ENCODE results near the gene ESYT2. TPM values are rescaled to one million over a fixed set of nuclear protein-coding genes. Genes with fewer than 3 reads are reported as not detected.
"Not testable (repeated sequence)": the region's sequence is repeated elsewhere in the genome, so short reads cannot be mapped to it uniquely, and the experiment has no call there.

ESYT2 gene, protein sequence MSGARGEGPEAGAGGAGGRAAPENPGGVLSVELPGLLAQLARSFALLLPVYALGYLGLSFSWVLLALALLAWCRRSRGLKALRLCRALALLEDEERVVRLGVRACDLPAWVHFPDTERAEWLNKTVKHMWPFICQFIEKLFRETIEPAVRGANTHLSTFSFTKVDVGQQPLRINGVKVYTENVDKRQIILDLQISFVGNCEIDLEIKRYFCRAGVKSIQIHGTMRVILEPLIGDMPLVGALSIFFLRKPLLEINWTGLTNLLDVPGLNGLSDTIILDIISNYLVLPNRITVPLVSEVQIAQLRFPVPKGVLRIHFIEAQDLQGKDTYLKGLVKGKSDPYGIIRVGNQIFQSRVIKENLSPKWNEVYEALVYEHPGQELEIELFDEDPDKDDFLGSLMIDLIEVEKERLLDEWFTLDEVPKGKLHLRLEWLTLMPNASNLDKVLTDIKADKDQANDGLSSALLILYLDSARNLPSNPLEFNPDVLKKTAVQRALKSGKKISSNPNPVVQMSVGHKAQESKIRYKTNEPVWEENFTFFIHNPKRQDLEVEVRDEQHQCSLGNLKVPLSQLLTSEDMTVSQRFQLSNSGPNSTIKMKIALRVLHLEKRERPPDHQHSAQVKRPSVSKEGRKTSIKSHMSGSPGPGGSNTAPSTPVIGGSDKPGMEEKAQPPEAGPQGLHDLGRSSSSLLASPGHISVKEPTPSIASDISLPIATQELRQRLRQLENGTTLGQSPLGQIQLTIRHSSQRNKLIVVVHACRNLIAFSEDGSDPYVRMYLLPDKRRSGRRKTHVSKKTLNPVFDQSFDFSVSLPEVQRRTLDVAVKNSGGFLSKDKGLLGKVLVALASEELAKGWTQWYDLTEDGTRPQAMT
- total RNA-seq = 58.0 TPM

DNA sequence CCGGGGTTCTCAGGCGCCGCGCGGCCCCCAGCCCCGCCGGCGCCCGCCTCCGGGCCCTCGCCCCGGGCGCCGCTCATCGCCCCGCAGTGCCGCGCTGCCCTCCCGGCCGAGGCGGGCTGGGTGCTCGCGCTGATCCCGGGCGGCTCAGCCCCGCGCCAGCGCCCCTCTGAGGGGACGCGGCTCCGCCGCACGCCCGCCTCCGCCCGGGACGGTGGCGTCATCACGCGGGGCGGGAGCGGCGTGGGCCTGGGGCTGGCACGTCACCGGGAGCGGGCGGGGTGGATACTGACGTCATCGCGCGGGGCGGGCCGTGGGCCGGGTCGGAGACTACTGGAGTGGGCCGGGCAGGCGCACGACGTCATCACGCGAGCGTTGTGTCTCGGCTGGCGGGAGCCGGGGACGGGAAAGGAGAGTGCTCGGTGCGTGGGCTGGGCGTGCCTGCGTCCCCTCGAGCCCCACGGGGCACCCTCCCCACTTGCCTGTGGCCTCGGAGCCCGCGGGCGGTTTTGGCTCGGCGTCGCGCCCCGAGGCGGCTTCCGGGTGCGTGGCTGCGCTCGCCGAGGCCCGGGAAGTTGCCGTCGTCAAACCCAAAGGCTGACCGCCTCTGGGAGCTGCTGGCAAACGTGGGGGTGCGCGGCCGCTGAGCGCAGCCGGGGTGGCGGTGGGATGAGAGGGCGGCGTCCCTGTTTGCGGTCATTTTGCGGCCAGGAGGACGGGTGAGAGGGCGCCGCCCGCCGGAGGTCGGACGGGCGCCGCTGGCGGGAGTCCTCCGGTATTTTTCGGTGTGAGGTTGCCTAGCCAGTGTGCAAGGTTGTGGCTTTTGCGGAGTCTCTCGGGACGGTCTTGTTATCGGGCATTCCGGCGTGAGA lies at the start of gene ESYT2:
ESYT2 (minus strand) TSS at position 168 of the 869 bp plus-strand sequence; CDS start at position 77, 91 bp downstream.
- peak; percentile 99 for DNase-seq

DNA sequence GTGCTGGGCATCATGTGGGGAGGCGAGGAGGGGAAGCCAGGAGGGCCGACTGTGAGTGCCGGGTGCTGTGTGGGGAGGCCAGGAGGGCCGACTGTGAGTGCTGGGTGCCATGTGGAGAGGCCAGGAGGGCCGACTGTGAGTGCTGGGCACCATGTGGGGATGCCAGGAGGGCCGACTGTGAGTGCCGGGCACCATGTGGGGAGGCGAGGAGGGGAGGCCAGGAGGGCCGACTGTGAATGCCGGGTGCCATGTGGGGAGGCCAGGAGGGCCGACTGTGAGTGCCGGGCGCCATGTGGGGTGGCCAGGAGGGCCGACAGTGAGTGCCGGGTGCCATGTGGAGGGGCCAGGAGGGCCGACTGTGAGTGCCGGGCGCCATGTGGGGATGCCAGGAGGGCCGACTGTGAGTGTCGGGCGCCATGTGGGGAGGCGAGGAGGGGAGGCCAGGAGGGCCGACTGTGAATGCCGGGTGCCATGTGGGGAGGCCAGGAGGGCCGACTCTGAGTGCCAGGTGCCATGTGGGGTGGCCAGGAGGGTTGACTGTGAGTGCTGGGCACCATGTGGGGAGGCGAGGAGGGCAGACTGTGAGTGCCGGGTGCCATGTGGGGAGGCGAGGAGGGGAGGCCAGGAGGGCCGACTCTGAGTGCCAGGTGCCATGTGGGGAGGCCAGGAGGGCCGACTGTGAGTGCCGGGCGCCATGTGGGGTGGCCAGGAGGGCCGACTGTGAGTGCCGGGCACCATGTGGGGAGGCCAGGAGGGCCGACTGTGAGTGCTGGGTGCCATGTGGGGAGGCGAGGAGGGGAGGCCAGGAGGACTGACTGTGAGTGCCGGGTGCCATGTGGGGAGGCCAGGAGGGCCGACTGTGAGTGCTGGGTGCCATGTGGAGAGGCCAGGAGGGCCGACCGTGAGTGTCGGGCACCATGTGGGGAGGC lies 49.1 kb upstream of the ESYT2 start:
- DNase-seq = not testable (repeated sequence)

DNA sequence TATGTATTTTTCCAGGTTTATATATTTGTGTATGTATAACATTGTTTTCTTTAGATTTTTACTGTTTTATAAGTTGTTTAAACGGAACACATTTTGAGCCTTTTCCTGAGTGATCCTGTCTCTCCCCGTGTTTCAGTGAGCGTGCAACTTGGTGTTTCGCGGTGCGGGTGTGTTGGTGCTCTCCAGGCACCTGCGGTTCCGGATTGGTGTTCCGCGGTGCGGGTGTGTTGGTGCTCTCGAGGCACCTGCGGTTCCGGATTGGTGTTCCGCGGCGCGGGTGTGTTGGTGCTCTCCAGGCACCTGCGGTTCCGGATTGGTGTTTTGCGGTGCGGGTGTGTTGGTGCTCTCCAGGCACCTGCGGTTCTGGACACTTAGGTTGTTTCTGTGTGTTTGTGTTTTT lies 47.7 kb upstream of the ESYT2 start:
- no peak for DNase-seq

DNA sequence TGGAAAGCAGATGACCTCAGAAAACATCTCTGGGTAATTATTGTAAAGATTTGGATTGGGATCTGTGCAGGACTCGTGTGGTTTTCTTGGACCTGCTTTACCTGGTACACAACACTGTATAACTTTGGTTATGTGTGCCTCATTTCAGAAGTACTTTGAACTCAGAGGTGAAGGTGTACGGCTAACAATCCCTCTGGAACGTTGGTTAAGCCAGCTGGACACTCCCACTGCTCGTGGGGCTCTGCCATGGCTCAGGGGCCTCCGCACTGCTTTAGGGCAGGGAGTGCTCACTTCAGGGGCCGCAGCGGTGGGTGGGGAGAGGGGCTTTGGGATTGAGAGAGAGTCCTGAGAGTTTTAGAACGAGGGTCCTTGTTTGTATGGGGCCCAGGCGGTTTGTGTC lies 40.6 kb upstream of the ESYT2 start:
- no peak for DNase-seq

DNA sequence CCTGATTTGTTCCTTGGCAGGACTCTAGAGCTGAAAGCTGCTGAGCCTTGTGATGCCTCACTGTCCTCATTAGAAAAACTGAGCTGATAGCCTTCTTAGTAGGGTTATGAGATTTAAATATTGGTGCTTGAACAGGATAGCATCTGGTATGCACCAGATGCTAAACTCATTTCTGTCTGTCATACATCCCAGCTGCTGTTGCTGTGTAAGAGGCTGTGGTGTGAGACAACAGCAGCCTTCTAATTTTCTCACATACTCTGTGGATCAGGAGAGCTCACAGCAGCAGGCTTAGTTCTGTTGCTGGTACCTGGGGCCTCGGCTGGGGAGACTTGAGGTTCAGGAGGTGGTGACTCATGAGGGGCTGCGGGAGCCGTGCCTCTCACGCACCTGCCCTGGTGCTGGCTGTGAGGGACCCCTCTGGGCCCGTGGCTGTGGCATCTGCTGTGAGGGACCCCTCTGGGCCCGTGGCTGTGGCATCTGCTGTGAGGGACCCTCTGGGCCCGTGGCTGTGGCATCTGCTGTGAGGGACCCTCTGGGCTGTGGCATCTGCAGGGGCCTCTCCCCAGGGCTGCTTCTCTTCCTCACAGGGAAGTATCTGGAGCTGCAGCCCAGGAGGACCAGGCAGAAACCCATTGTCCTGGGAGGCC lies 39.6 kb upstream of the ESYT2 start:
- no peak for DNase-seq

DNA sequence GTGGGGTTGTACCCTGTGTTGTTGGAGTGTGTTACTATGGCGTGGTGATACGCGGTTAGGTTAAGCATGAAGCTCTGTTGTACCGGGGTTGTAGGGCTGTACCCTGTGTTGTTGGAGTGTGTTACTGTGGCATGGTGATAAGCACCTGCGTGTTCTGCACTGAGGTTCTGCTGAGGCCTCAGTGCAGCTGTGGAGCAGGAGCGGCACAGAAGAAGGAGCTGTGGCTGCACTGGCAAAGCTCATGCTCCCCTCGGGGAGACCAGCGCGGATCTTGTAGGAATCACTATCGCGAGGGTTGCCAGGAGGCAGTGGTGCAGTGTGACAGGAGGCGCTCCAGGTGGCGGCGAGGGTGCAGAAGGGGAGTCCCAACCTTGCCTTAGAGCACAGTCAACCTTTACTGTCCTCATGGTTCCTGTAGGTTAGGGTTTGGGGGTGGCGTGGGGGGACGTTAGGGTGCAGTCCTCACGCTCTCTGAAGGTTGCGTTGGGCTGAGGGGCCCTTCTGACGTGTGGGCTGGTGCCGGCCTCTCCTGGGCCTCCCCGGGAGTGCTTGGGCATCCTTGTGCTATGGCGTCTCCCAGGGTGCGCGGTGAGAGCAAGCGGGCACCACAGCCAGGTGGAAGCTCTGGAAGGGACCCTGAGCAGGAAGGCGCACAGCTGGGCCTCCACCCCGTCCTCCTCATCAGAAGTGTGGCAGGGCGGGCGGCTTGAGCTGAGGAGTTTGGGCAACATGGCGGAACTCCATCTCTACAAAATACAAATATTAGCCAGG lies 38.1 kb upstream of the ESYT2 start:
- no peak for DNase-seq

DNA sequence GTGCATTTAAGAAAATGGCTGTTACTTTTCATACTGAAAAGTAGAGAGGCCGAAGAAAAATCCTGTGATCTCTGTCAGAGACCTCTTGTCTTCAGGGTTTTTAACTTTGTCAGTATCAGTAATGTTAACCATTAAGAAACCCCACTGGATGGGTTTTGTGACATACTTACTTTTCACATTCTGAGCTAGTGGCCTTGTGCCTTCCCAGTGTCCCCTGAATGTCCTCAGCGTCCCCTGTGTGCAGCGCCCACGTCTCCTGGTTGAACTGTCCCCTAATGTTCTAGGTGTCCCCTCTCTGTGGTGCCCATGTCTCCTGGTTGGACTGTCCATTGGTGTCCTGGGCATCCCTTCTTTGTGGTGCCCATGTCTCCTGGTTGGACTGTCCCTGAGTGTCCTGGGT lies 36.7 kb upstream of the ESYT2 start:
- DNase-seq = no peak

DNA sequence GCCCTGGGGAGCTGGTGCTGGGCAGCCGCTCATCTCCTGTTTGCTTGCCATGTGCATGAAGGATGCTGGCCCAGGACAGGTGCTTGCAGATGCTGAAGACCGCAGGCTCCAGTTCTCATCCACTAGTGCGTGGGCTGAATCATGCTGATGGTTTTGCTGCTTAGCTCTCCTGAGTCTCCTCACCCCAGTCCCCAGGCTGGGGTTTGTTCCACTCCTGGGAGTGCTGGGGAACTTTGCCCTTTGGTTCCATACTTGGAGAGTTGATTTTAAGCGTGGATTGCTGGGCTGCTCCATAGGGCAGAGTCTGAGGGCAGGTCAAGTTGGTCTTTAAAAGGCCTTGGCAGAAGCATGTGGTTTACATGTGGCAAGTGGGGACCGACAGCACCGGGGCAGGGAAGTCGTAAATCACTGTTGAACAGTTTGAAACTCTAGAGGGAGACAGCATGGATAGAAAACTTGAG lies 36.2 kb upstream of the ESYT2 start:
- no peak for DNase-seq

DNA sequence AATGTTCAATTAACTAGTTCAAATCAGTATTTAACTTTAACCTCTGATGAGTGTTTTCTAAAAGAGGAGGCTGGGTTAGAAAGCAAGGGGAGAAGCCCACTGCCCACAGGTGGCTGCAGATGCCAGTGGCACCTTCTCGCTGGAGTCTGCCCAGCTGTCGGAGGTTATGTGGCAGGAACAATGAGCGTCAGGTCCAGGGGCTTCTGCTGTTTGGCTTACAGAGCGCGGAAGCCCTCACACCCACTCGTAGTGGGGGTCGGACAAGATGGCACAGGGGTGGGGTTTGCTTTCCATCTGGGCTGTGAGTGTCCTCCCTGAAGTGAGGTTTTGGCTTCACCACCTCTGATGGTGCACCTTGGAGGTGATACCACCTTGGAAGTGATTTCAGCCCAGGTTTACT lies 35.5 kb upstream of the ESYT2 start:
- DNase-seq = no peak

DNA sequence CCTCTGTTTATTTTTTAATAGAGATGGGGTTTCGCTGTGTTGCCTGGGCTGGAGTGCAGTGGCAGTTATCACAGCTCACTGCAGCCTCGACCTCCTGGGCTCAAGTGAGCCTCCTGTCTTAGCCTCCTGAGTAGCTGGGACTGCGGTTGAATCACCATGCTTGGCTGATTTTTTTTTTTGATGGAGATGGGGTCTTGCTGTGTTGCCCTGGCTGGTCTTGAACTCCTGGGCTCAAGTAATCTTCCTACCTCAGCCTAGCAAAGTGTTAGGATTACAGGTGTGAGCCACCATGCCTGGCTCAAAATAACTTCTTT lies 35.2 kb upstream of the ESYT2 start:
- DNase-seq = no peak

DNA sequence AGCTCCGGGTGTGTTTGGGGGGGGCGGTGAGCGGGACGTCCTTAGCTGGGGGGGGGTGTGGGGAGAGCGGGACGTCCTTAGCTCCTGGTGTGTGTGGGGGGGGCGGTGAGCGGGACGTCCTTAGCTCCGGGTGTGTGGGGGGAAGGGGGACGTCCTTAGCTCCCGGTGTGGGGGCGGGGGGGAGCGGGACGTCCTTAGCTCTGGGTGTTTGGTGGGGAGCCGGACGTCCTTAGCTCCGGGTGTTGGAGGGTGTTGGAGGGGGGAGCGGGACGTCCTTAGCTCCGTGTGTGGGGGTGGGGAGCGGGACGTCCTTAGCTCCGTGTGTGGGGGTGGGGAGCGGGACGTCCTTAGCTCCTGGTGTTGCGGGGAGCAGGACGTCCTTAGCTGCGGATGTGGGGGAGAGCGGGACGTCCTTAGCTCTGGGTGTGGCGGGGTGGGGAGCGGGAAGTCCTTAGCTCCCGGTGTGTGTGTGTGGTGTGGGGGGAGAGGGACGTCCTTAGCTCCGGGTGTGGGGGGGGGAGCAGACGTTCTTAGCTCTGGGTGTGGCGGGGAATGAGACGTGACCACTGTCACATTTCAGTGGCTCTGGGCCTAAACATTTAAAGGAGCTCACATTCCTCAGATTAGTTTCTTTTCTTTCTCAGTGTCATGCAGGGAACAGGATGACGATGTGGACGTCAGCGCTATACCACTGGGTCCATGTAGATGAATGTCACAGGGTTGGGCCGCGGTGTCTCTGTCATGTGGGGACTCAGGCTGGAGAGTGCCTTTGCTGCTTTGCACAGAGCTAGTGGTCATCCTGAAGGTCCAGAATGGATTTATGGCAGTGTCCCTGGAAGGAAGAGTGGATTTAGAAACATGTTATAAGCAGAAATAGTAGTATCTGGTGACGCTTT lies 34.5 kb upstream of the ESYT2 start:
- DNase-seq = peak; percentile 45

DNA sequence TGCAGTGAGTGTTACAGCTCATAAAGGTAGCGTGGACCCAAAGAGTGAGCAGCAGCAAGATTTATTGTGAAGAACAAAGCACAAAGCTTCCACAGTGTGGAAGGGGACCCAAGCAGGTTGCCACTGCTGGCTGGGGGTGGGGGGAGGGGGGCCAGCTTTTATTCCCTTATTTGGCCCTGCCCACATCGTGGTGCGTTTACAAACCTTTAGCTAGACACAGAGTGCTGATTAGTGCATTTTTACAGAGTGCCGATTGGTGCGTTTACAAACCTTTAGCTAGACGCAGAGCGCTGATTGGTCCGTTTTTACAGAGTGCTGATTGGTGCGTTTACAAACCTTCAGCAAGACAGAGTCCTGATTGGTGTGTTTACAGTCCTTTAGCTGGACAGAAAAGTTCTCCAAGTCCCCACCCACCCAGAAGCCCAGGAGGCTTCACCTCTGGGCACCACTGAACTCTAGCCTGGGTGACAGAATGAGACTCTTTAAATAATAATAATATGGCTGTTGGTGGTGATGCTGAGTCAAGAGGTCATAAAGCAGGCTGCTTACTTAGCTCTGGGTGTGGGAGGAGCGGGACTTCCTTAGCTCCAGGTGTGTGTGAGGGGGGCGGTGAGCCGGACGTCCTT lies 33.8 kb upstream of the ESYT2 start:
- DNase-seq = not testable (repeated sequence)

DNA sequence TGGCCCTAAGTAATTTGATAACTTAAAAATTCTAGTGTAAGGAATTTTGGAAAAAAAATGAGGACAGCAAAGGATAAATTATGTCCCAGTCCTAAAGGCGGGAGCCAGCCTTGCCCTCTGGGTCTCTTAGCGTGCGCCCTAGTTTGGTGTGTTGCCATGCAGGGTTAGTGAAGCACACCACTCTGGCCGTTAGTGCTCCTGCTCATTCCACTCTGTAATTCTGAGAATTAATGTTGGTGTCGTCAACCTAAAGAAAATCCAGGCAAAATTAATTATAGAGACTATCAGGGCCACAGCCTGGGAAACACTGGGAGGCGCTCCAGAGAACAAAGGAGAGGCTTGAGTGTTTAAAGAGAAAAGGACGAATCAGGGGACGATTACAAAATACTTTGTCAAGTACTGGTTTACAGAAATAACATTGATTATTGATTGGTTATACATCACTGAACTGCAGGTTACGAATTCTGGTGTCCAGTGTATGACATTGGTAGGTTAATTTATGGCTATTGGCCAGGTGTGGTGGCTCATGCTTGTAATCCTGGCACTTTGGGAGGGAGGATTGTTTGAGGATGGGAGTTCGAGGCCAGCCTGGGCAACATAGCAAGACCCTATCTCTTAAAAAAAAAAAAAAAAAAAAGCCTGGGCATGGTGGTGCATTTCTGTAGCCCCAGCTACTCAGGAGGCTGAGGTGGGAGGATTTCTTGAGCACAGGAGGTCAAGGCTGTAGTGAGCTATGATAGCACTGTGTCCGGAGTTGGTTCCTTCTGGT lies 32.8 kb upstream of the ESYT2 start:
- DNase-seq = no peak

DNA sequence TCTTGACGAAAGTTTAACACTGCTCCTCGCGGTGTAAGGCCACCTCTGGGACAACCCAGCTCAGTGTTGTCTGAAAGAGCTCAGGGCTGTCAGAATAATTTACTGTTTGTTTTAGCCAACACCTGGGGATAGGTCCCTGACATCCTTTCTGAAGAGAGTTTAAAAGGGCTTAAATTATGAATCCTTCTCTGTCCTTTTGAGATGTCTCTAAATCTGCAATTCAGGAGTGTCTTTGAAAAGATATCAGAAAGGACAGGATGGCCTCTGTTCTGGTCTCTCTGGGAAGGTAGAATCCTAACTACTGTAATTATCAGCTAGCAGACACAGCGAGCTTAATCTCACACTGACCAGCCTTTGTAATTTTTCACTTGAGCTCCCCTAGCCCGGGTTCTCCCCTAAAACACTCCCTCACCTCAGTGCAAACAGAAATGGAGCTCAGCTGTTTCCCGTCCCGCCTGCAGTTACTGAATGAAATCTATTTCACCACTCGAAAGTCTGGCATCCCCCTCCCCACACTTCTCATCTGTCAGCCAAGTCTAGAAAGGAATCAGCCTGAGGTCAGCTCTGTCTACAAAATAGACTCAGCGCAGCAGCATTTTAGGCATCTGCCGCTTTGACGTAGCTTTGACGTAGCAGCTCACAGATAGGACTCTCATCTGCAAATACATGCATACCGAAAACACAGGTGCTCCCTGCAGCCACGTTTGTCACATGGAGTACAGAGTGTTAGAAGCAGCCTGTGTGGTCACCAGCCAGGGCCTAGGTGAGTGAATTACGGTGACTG lies 31.9 kb upstream of the ESYT2 start:
- DNase-seq = no peak

DNA sequence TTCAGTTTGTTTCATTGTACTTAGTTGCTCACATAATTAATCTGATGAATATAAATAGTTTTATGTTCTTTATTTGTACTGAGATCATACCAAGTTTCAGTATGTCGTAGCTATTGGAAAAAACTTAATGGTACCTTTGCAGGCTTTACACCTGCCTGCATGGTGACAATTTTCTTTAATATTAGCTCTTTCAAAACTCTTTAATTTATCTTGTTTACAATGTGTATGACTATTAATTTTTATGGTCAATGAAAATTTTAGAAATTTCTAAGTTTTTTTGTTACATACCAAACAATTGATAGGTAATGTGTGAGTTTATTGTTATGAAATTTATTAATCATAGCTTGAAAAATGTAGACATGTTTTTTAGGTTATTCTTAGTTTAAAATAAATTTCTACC lies 31.1 kb upstream of the ESYT2 start:
- DNase-seq = no peak

DNA sequence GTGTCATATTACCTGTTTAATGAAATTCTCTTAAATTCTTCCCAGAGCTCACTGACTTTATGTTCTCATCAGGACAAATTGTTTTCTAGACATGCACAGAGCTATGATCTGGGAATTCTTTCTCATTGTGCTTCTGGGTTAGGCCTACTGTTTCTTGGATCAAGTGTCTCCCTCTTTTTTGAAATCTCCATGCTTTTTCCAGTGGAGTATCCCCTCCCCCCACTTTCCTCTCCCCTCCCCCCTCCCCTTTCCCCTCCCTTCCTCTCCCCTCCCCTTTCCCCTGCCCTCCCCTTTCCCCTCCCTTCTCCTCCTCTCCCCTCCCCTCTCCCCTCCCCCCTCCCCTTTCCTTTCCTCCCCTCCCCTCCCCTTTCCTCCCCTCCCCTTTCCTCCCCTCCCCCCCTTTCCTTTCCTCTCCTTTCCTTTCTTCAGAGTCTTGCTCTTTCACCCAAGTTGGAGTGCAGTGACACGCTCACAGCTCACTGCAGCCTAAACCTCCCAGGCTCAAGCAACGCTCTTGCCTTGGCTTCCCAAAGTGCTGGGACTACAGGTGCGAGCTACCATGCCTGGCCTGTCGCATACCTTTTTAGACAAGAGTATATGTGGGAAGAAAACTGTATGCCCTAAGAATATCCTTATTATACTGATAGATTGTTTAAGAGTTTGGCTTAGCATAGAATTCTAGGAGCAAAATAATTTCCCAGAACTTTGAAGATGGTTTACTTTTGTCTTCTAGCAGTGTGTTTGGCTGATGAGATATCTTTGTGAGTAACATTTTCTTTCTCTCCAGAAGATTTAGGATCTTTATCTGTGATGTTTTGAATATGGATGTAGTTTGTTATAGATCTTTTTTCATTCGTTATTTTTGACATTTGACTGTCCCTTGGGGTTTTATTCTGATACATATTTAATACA lies 29.5 kb upstream of the ESYT2 start:
- no peak for DNase-seq
